Kidney epithelial cell (primary cell): ENCODE measurements around the gene EVX2. TPM values are rescaled to one million over a fixed set of nuclear protein-coding genes. Genes with fewer than 3 reads are reported as not detected.

ENCODE experiments used
- DNase-seq: peaks from one replicate; pipeline ENCODE4 v3.0.0-alpha.2; 2010; ENCODE audit warnings: low read depth
- H3K27me3 ChIP-seq: 2 replicates; pipeline ENCODE4 v1.6.0; 2011; ENCODE audit warnings: low read length; ENCODE audit not compliant: control insufficient read depth, insufficient read depth
- H3K36me3 ChIP-seq: 2 replicates; pipeline ENCODE4 v1.5.1; 2011; ENCODE audit warnings: low read length; ENCODE audit not compliant: control insufficient read depth, insufficient read depth
- H3K4me3 ChIP-seq: 2 replicates; pipeline ENCODE4 v1.5.1; 2011; ENCODE audit warnings: low read depth, mild to moderate bottlenecking, control low read depth, low read length
- CTCF ChIP-seq: IDR thresholded peaks from 2 replicates; pipeline ENCODE4 v1.5.1; 2011; ENCODE audit warnings: mild to moderate bottlenecking, moderate library complexity, low read length, control low read depth, inconsistent platforms; ENCODE audit not compliant: insufficient read depth, poor library complexity, severe bottlenecking
- total RNA-seq: library from RNA; depleted of rRNA; stranded (reverse); fragments of >200 nt; gene quantifications from 2 replicates; pipeline ENCODE4 v1.2.3, GENCODE V29; 2015

Gene EVX2
- total RNA-seq, 1 donor from 2014 or later, result not detected

- DNase-seq, result no peak
- no peak for TF ChIP-seq CTCF
- Histone ChIP-seq H3K27me3 (peaks cover 60% of the 10 kb centered on the region), H3K36me3 (no peaks in the 10 kb centered on the region), H3K4me3 (peak overlapping the region; percentile 4)
These were observed 16.8 kb downstream of the EVX2 start for GRCh38 chr2:176066645-176067588.

- Histone ChIP-seq H3K27me3 (peaks cover 34% of the 10 kb centered on the region), H3K36me3 (no peaks in the 10 kb centered on the region), H3K4me3 (no peak overlapping the region)
- DNase-seq, result no peak
- no peak for TF ChIP-seq CTCF
These were observed 19.8 kb downstream of the EVX2 start for GRCh38 chr2:176063958-176064357.

- Histone ChIP-seq H3K4me3 (no peak overlapping the region), H3K36me3 (no peaks in the 10 kb centered on the region), H3K27me3 (peaks cover 4% of the 10 kb centered on the region)
- no peak for DNase-seq
- TF ChIP-seq CTCF, result no peak
These were observed 27.4 kb downstream of the EVX2 start for GRCh38 chr2:176056406-176056805.

- Histone ChIP-seq H3K4me3 (no peak overlapping the region), H3K36me3 (no peaks in the 10 kb centered on the region), H3K27me3 (no peaks in the 10 kb centered on the region)
- no peak for DNase-seq
- no peak for TF ChIP-seq CTCF
These were observed 44.4 kb downstream of the EVX2 start for GRCh38 chr2:176039375-176039774.

- no peaks in the 10 kb centered on the region for H3K36me3 ChIP-seq
- no peak overlapping the region for H3K4me3 ChIP-seq
- DNase-seq, result no peak
- no peaks in the 10 kb centered on the region for H3K27me3 ChIP-seq
- TF ChIP-seq CTCF, result no peak
These were observed 45.1 kb downstream of the EVX2 start for GRCh38 chr2:176038694-176039093.
